Lung (tissue), 12 donors: ENCODE measurements around the gene SARDH. TPM values are rescaled to one million over a fixed set of nuclear protein-coding genes. Genes with fewer than 3 reads are reported as not detected.

Experiments
- ATAC-seq: fragments of 200-7000 bp; cut with Tn5 transposase; one replicate; pipeline ENCODE4 v1.9.1; 2020; ENCODE audit warnings: moderate number of reproducible peaks; ENCODE audit not compliant: insufficient read depth, low FRiP score
- DNase-seq, 3 donors: peaks; one replicate each; pipeline ENCODE4 v3.0.0-alpha.2; 2013 to 2017
- H3K27ac ChIP-seq, 2 donors: one replicate each; pipeline ENCODE4 v1.5.1; 2013; ENCODE audit warnings: mild to moderate bottlenecking in 2 of 2, moderate library complexity in 2 of 2, control low read depth in 1 of 2, inconsistent platforms in 1 of 2, low read depth in 1 of 2, low read length in 1 of 2
- H3K27me3 ChIP-seq, 3 donors: one replicate each; pipeline ENCODE4 v1.5.1; 2013; ENCODE audit warnings: low read length in 2 of 3; ENCODE audit not compliant: control insufficient read depth in 3 of 3, insufficient read depth in 3 of 3
- H3K36me3 ChIP-seq, 4 donors: one replicate each; pipeline ENCODE4 v1.5.1; 2013; ENCODE audit warnings: low read length in 4 of 4, mild to moderate bottlenecking in 1 of 4, moderate library complexity in 1 of 4; ENCODE audit not compliant: control insufficient read depth in 4 of 4, insufficient read depth in 4 of 4
- H3K4me1 ChIP-seq, 5 donors: one replicate each; pipeline ENCODE4 v1.5.1; 2013; ENCODE audit warnings: low read length in 5 of 5, mild to moderate bottlenecking in 2 of 5, moderate library complexity in 1 of 5; ENCODE audit not compliant: control insufficient read depth in 5 of 5, insufficient read depth in 5 of 5
- H3K4me3 ChIP-seq: one replicate; pipeline ENCODE4 v1.5.1; 2013; ENCODE audit warnings: mild to moderate bottlenecking, control low read depth, moderate library complexity
- H3K9ac ChIP-seq, 2 donors: one replicate each; pipeline ENCODE4 v1.5.1; 2013; ENCODE audit warnings: low read length in 2 of 2, control low read depth in 1 of 2; ENCODE audit not compliant: insufficient read depth in 1 of 2
- H3K9me3 ChIP-seq, 4 donors: one replicate each; pipeline ENCODE4 v1.5.1; 2013; ENCODE audit warnings: low read length in 3 of 4, mild to moderate bottlenecking in 1 of 4, moderate library complexity in 1 of 4; ENCODE audit not compliant: control insufficient read depth in 4 of 4, insufficient read depth in 3 of 4
- WGBS, 2 donors: extraction: QIAGEN DNeasy Blood & Tissue Kit; methylation state at CpG; one replicate each; pipeline ENCODE4 v1.1.7; 2013; 5-methylcytosine and 5-hydroxymethylcytosine counted together
- polyA plus RNA-seq, 2 donors: library from polyadenylated mRNA; stranded (reverse); fragments of 200-250 nt; gene quantifications; one replicate each; pipeline ENCODE4 v1.2.1, GENCODE V29; 2013
- total RNA-seq, 2 donors: library from RNA; depleted of rRNA in 1 of 2; stranded (reverse); fragments of >200 nt in 1 of 2; gene quantifications; one replicate each; pipeline ENCODE4 v1.2.1, GENCODE V29; 2014 to 2021
- TF ChIP-seq, protein P1 (sequence below): IDR thresholded peaks from 2 replicates; pipeline ENCODE4 v1.5.1; 2012; ENCODE audit warnings: mild to moderate bottlenecking; ENCODE audit errors: control extremely low read depth, extremely low read depth
- donor health status: control.
- donor health status: control.
- donor health status: Bipolar disorder and iron deficiency.
- donor health status: healthy.
- donor health status: DM: yes; HTN: yes; CAD: no.

Gene SARDH
- total and polyA plus RNA-seq, 4 donors, result 1.8 to 8.4 (median 4.7) TPM

DNA sequence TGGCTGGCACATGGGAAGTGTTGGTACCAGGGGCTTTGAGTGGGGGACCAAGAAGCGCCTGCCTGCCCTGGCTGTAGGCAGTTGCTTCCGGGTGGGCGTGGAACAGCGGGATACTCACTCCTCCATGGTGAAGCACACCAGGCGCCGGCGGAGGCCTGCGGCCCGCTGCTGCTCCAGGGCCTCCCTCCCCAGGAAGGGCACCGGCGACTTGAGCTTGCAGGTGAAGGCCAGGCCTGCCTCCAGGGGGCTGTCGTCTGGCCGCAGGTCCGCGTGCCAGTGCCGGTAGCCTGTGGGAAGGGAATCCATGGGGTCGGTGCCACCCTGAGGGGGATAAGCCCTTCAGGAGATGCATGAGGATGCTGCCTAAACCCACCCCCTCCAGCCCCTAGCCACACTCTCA is 67.7 kb downstream of the SARDH start:
- no peak overlapping the region for H3K9ac ChIP-seq
- no peak for DNase-seq
- H3K4me1 ChIP-seq, result peaks cover 0 to 9% (median 0%) of the 10 kb centered on the region in 5 donors
- TF ChIP-seq, protein P1, sequence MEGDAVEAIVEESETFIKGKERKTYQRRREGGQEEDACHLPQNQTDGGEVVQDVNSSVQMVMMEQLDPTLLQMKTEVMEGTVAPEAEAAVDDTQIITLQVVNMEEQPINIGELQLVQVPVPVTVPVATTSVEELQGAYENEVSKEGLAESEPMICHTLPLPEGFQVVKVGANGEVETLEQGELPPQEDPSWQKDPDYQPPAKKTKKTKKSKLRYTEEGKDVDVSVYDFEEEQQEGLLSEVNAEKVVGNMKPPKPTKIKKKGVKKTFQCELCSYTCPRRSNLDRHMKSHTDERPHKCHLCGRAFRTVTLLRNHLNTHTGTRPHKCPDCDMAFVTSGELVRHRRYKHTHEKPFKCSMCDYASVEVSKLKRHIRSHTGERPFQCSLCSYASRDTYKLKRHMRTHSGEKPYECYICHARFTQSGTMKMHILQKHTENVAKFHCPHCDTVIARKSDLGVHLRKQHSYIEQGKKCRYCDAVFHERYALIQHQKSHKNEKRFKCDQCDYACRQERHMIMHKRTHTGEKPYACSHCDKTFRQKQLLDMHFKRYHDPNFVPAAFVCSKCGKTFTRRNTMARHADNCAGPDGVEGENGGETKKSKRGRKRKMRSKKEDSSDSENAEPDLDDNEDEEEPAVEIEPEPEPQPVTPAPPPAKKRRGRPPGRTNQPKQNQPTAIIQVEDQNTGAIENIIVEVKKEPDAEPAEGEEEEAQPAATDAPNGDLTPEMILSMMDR, result no peak
- H3K27me3 ChIP-seq, result no peaks in the 10 kb centered on the region
- no peaks in the 10 kb centered on the region for H3K36me3 ChIP-seq
- H3K4me3 ChIP-seq, result no peak overlapping the region
- ATAC-seq, result no peak
- 97% methylated on average over 17 of the region's 17 CpGs for WGBS, 2 donors
- H3K27ac ChIP-seq, result no peak overlapping the region
- no peaks in the 10 kb centered on the region for H3K9me3 ChIP-seq

GRCh38 chr9:133669182-133669801 is 68.9 kb downstream of the SARDH start:
- DNase-seq (no peak), ATAC-seq (no peak)
- Histone ChIP-seq H3K36me3 (no peaks in the 10 kb centered on the region), H3K27ac (no peak overlapping the region), H3K4me1 (peaks cover 0 to 10% (median 0%) of the 10 kb centered on the region in 5 donors), H3K4me3 (no peak overlapping the region), H3K9ac (no peak overlapping the region), H3K27me3 (no peaks in the 10 kb centered on the region), H3K9me3 (no peaks in the 10 kb centered on the region)
- WGBS, 2 donors, result 87 to 94% methylated on average over 14 to 15 of the region's 16 CpGs
- TF ChIP-seq, protein P1, result no peak

DNA sequence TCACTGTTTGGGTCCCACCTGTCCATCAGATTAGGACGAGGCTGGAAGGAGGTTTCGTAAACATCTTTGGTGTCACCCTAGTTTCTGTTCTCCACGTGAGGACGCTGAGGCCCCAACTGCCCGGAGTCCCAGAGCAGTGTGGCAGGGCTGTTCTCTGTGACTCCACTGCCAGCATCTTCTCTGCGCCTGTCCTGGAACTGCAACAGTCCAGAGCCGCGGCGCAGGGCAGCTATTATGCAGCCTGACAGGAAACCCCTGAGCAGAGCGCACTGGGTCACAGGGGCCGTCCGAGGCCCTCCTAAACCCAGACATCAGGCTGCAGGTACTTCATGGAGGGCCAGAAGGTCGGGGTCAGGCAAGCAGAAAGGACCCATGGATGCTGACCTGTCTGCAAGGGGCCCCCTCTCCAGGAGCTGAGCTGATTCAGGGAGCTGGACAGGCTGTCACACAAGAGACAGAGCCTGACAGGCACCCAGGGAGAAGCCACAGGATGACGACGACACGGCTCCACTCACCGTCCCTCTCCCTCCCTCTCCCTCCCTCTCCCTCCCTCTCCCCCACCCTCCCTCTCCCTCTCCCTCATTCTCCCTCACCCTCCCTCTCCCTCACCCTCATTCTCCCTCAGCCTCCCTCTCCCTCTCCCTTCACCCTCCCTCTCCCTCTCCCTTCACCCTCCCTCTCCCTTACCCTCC is 70.2 kb downstream of the SARDH start:
- 49 to 62% methylated on average over 17 of the region's 17 CpGs for WGBS, 2 donors
- Histone ChIP-seq H3K27me3 (no peaks in the 10 kb centered on the region), H3K36me3 (peaks cover 0 to under 1% (median 0%) of the 10 kb centered on the region in 4 donors), H3K9ac (no peak overlapping the region), H3K27ac (no peak overlapping the region), H3K4me3 (no peak overlapping the region), H3K9me3 (no peaks in the 10 kb centered on the region), H3K4me1 (peaks cover 0 to 8% (median 0%) of the 10 kb centered on the region in 5 donors)
- DNase-seq, result no peak
- no peak for ATAC-seq
- TF ChIP-seq, protein P1, result no peak
